Measurements from ENCODE around the gene CASP10.

The CASP10 gene

GRCh38 chr2:201200345-201200744, 17.4 kb downstream of the CASP10 start:
- DNase-seq = no peak

DNA sequence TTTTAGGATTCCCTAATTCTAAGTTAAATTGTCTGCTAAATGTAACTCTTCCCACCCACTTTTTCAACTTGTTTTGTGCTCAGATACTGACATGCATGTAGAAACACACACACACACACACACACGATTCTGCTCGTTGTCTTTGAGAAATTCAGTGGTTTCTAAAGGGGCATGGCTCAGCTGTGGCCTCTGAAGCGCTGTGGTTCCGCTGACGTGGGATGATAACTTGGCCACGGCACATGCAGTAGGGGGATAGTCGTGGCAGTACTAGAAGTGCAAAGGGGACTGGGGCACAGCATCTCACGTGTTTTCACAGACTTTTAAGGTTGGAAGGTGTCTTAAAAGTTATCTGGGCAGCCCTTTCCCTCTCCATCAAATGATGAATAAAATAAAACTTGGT, 18.4 kb downstream of the CASP10 start:
- DNase-seq = no peak

DNA sequence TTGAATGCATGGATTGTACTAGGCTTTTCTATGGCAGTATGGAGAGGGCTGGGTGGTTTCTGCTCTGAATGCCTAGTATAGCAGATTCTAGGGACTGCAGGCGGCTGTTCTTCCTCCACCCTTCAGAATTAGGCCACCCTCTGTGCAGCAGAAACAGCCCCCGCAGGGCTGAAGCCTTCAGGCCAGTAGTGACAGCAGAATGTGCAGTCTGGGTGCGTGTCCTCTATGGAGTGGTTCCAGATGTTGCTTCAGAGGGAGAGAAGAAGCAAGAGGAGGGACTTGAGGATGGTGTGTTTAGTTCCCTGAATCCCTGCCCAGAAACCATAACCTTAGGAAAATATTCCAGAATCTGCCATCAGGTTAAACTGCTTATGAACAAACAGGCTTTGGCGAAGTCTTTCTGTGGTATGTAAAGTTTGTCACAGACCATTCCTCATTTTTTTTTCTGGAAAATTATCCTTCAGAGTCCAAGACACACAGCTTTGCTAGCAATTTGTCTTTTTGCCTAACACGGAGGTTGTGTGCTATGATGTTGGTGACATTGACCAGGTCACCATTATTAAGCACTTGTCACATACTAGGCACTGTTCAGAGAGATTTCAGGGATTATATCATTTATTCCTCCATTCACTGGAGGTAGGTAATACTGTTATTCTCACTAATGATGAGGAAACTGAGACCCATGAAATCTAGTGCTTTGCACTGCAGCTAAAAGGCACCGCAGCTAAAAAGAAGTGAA, 21.1 kb downstream of the CASP10 start:
- no peak for DNase-seq

- no peak for DNase-seq
Observed at GRCh38 chr2:201204655-201205514, 21.9 kb downstream of the CASP10 start.

DNA sequence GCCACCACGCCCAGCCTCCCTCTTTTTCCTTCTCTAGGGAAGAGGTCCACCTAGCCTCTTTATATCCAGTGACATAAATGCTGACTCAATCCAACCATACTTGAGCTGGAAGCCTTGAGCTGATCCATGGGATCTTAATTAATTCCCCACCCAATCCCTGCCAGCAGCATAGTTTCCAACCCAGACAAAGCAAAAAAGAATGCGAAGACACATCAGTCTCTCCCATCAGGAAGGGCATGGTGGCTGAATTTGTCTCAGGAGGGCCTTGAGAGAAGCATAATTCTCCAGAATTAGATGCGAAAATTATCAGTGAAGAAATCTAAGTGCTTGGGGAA, 22.5 kb downstream of the CASP10 start:
- no peak for DNase-seq

- DNase-seq = no peak
Observed at GRCh38 chr2:201208563-201209252, 25.8 kb downstream of the CASP10 start.

GRCh38 chr2:201215963-201216362, 33.0 kb downstream of the CASP10 start:
- DNase-seq = no peak

GRCh38 chr2:201216918-201217317, 34.0 kb downstream of the CASP10 start:
- no peak for DNase-seq

DNA sequence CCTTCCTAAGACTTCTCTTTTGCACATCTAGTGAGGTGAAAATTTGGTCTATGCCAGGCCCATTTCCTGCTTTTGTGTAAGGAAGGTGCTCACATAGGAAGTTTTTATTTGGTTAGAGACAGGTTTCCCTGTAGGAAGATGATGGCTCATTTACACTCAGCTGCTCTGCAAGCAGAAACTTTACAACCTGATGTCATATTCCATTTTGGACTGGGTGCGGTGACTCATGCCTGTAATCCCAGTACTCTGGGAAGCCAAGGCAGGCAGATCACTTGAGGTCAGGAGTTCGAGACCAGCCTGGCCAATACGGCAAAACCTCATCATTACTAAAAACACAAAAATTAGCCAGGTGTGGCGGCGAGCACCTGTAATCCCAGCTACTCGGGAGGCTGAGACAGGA, 35.8 kb downstream of the CASP10 start:
- DNase-seq = no peak

- no peak for DNase-seq
Observed at GRCh38 chr2:201219328-201220096, 36.6 kb downstream of the CASP10 start.

GRCh38 chr2:201220102-201220570, 37.2 kb downstream of the CASP10 start:
- DNase-seq = no peak

DNA sequence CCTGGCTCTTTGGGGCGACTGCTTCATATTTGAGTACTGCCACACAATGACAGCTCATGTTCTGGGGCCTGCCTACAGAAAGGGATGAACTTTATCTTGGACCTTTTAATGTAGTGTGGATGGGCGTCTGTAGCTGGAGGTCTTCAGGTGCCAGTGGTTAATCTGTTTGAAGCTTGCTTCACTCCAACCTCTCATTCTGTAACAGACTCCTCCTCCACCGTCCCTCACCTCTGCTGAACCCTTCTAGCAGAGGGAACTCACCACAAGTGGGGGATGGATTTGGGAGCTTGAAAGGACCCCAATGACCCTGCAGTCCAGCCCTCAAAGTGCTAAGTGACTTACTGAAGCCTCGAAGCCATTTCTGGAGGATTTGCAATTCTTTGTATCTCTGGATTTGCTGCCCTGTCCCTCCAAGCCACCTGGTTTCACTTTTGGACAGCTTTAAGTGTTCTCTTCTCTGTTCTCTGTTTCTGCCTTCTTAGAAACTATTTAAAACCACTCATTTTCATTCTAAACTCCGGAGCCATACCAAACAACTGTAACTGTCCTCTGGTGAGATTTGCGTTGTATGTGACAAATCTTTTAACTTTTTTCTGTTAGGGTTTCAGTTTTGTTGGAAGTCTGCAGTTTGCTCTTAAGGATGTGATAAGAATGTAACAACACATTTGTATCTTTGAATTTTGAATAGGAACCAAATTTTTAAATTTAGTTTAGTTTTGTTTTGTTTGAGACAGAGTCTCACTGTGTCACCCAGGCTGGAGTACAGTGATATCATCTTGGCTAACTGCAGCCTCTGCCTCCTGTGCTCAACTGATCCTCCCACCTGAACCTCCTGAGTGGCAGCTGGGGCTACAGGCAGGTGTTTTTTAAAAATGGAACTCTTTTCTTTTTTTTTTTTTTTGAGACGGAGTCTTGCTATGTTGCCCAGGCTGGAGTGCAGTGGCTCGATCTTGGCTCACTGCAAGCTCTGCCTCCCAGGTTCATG, 40.4 kb downstream of the CASP10 start:
- no peak for DNase-seq

- DNase-seq = no peak
Observed at GRCh38 chr2:201228271-201228911, 45.5 kb downstream of the CASP10 start.

- no peak for DNase-seq
Observed at GRCh38 chr2:201228912-201229290, 46.0 kb downstream of the CASP10 start.

DNA sequence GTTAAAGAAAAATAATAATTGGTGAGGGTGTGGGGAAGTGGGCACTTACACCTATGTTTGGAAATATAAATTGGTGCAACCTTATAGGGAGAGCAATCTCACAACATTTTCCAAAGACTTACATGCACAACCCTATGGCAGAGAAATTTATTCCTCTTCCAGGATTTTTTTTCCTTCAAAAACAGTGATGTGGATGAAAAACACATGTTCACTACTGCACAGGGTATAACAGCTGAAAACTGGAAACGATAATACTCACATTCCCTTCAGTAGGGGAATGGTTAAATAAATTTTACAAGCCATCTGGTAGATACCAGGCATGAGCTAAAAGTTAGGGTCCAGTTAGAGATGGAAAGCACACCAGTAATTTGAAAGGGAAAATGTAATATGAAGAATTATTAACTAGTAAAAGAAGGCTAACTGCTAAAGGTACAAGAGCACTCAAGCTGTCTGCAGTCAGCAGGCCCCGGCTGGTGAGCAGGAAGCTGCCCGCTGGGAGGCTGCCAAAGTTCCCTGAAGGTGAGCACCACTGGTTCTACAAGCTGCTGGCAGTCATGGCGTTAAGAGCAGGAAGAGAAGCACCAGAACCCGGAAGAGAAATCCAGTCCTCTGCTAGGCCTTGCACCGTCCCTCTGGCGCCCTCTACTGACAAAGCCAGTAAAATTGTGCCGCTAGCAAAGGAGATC, 49.0 kb downstream of the CASP10 start:
- no peak for DNase-seq

- DNase-seq = no peak
Observed at GRCh38 chr2:201232467-201232815, 49.5 kb downstream of the CASP10 start.

GRCh38 chr2:201233192-201233811, 50.4 kb downstream of the CASP10 start:
- no peak for DNase-seq

DNA sequence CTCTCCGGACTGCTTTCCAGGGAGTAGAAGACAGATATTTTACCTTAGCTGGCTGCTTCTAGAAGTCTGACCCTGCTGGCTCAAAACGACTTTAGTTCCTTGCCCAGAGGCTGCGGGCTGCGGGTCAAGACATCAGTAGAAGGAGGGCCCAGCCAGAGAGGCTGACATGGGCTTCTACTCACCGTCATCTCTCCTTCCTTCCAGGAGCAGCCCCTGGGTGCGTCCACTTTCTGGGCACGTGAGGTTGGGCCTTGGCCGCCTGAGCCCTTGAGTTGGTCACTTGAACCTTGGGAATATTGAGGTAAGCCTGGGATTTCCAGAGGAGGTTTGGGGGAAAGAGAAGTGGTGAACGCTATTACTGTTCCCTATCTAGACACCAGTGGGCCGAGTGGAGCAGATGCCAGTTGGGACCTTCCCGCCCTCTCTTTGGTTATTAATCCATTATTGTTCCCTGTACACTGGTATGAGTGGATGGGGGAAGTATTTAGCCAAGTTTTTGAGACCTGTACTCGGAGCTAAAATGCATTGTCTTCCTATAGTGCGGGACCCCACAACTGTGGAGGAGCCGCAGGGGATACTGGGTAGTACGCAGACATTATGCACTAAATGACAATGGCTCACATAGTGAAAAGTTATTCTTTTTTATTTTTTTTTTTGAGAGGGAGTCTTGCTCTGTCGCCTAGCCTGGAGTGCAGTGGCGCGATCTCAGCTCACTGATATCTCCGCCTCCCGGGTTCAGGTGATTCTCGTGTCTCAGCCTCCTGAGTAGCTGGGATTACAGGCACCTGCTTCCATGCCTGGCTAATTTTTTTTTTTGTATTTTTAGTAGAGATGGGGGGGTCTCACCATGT, 51.1 kb downstream of the CASP10 start:
- no peak for DNase-seq

- DNase-seq = no peak
Observed at GRCh38 chr2:201234663-201235135, 51.8 kb downstream of the CASP10 start.
